CD14-positive monocyte (primary cell): ENCODE measurements around the gene TEC. TPM values are rescaled to one million over a fixed set of nuclear protein-coding genes. Genes with fewer than 3 reads are reported as not detected.
A peak's percentile ranks its signal among the peaks of the same experiment; 100 is the strongest.

Experiments
- DNase-seq, 3 donors: peaks; one replicate each; pipeline ENCODE4 v3.0.0-alpha.2; 2011 to 2022
- H2AFZ ChIP-seq: 2 replicates; pipeline ENCODE4 v1.6.0; 2012; ENCODE audit warnings: mild to moderate bottlenecking, low read depth, low read length, inconsistent platforms; ENCODE audit not compliant: insufficient read depth, poor library complexity, severe bottlenecking
- H3K27ac ChIP-seq, 2 donors: 1 replicate in 1 of 2; 2 replicates in 1 of 2; pipeline ENCODE4 v1.5.1; 2012 to 2013; ENCODE audit warnings: low read length in 2 of 2, control low read depth in 1 of 2, inconsistent platforms in 1 of 2, low read depth in 1 of 2, mild to moderate bottlenecking in 1 of 2
- H3K27me3 ChIP-seq, 2 donors: one replicate each; pipeline versions ENCODE4 v1.6.0 to v1.6.1; 2011 to 2013; ENCODE audit warnings: low read length in 2 of 2; ENCODE audit not compliant: control insufficient read depth in 2 of 2, insufficient read depth in 2 of 2
- H3K36me3 ChIP-seq, 2 donors: replicated peaks in 1 of 2; 1 replicate in 1 of 2; 2 replicates in 1 of 2; pipeline versions ENCODE4 v1.5.1 to v1.6.1; 2012 to 2013; ENCODE audit warnings: low read length in 2 of 2, control low read depth in 1 of 2, inconsistent platforms in 1 of 2, mild to moderate bottlenecking in 1 of 2; ENCODE audit not compliant: insufficient read depth in 2 of 2, control insufficient read depth in 1 of 2
- H3K4me1 ChIP-seq, 2 donors: 1 replicate in 1 of 2; 2 replicates in 1 of 2; pipeline versions ENCODE4 v1.5.1 to v1.6.1; 2012 to 2013; ENCODE audit warnings: low read length in 2 of 2, control low read depth in 1 of 2, inconsistent platforms in 1 of 2, mild to moderate bottlenecking in 1 of 2, moderate library complexity in 1 of 2; ENCODE audit not compliant: insufficient read depth in 2 of 2, control insufficient read depth in 1 of 2
- H3K4me2 ChIP-seq: replicated peaks from 2 replicates; pipeline ENCODE3; 2012; ENCODE audit warnings: low read length, moderate library complexity, mild to moderate bottlenecking; ENCODE audit not compliant: poor library complexity, severe bottlenecking; ENCODE audit errors: extremely low read depth
- H3K4me3 ChIP-seq, 3 experiments: fragments of 200-600 bp in 1 of 3; sonication (generic) in 1 of 3; replicated peaks in 1 of 3; 1 replicate in 2 of 3; 2 replicates in 1 of 3; pipeline ENCODE4 v1.5.1; 2011 to 2013; ENCODE audit warnings: low read length in 3 of 3, mild to moderate bottlenecking in 3 of 3, control low read depth in 2 of 3, low read depth in 2 of 3, inconsistent platforms in 1 of 3, moderate library complexity in 1 of 3
- H3K79me2 ChIP-seq: 2 replicates; pipeline ENCODE4 v1.6.0; 2012; ENCODE audit warnings: mild to moderate bottlenecking, control low read depth, inconsistent platforms, low read length, moderate library complexity; ENCODE audit not compliant: insufficient read depth
- H3K9ac ChIP-seq: 2 replicates; pipeline ENCODE4 v1.6.0; 2017; ENCODE audit warnings: low read length, mild to moderate bottlenecking; ENCODE audit not compliant: insufficient read depth, poor library complexity, severe bottlenecking
- H3K9me3 ChIP-seq, 2 donors: replicated peaks in 1 of 2; 1 replicate in 1 of 2; 2 replicates in 1 of 2; pipeline versions ENCODE4 v1.5.1 to v1.6.1; 2012 to 2013; ENCODE audit warnings: low read length in 2 of 2, control low read depth in 1 of 2; ENCODE audit not compliant: control insufficient read depth in 1 of 2, insufficient read depth in 1 of 2
- H4K20me1 ChIP-seq: 2 replicates; pipeline ENCODE4 v1.6.0; 2012; ENCODE audit warnings: mild to moderate bottlenecking, low read length, control low read depth, moderate library complexity; ENCODE audit not compliant: insufficient read depth
- H3K27ac Mint-ChIP-seq, 7 donors: one replicate each; pipeline ENCODE4 v1.8.0; 2020; ENCODE audit warnings: mild to moderate bottlenecking in 7 of 7, mixed read lengths in 7 of 7, moderate library complexity in 6 of 7, inconsistent platforms in 2 of 7
- H3K27me3 Mint-ChIP-seq, 3 donors: one replicate each; pipeline ENCODE4 v1.8.0; 2021 to 2022; ENCODE audit warnings: low read depth in 3 of 3, mild to moderate bottlenecking in 3 of 3, mixed read lengths in 3 of 3, moderate library complexity in 3 of 3, inconsistent platforms in 1 of 3
- H3K36me3 Mint-ChIP-seq, 2 donors: one replicate each; pipeline ENCODE4 v1.8.0; 2020; ENCODE audit warnings: mixed read lengths in 2 of 2, inconsistent platforms in 1 of 2, mild to moderate bottlenecking in 1 of 2
- H3K4me1 Mint-ChIP-seq: one replicate; pipeline ENCODE4 v1.8.0; 2020; ENCODE audit warnings: mild to moderate bottlenecking, mixed read lengths
- H3K4me3 Mint-ChIP-seq, 2 donors: one replicate each; pipeline ENCODE4 v1.8.0; 2020; ENCODE audit warnings: mild to moderate bottlenecking in 2 of 2, mixed read lengths in 2 of 2, moderate library complexity in 1 of 2
- H3K9me3 Mint-ChIP-seq, 7 donors: one replicate each; pipeline ENCODE4 v1.8.0; 2020 to 2022; ENCODE audit warnings: mixed read lengths in 7 of 7, mild to moderate bottlenecking in 6 of 7, moderate library complexity in 6 of 7, inconsistent platforms in 2 of 7
- CTCF ChIP-seq: fragments of 200-600 bp; IDR thresholded peaks from one replicate; pipeline ENCODE4 v1.8.0; 2022; ENCODE audit warnings: antibody characterized with exemption, mild to moderate bottlenecking
- WGBS: methylation state at CpG from one replicate; pipeline ENCODE4 v1.1.5; 2013; ENCODE audit warnings: missing lambda C conversion rate; ENCODE audit not compliant: insufficient coverage; 5-methylcytosine and 5-hydroxymethylcytosine counted together
- intact Hi-C, 2 donors: fragments of 100-400 bp; cut with micrococcal nuclease; formaldehyde crosslinking; loops; one replicate each; pipeline versions ENCODE4 v1.15.0 to v1.15.1; 2023
- polyA plus RNA-seq, 3 donors: library from polyadenylated mRNA; depleted of rRNA in 1 of 3; unstranded in 2 of 3; stranded (reverse) in 1 of 3; fragments of 300-500 nt in 2 of 3; fragments of >200 nt in 1 of 3; fragmentation: Illumina TruSeq in 2 of 3; gene quantifications; 1 replicate in 2 of 3; 2 replicates in 1 of 3; pipeline ENCODE4 v1.2.3, GENCODE V29; 2012 to 2021

The TEC gene
- polyA plus RNA-seq, 3 donors, result 0.30 to 2.5 (median 0.73) TPM

GRCh38 chr4:48184882-48185281, 84.8 kb downstream of the TEC start:
- WGBS, result no CpG with 5 or more reads among the region's 3 CpGs
- Mint-ChIP-seq H3K27ac (no peak overlapping the region), H3K9me3 (peaks cover 0 to 3% (median 0%) of the 10 kb centered on the region in 7 donors), H3K27me3 (peaks cover 0 to 3% (median 3%) of the 10 kb centered on the region in 3 donors), H3K4me1 (peaks cover 26% of the 10 kb centered on the region), H3K4me3 (no peak overlapping the region), H3K36me3 (peaks cover 0 to 5% of the 10 kb centered on the region in 2 donors)
- H3K27ac ChIP-seq, result no peak overlapping the region
- H3K9me3 ChIP-seq, result no peaks in the 10 kb centered on the region
- H2AFZ ChIP-seq, result no peak overlapping the region
- no peaks in the 10 kb centered on the region for H3K27me3 ChIP-seq
- no peaks in the 10 kb centered on the region for H4K20me1 ChIP-seq
- H3K79me2 ChIP-seq, result peaks cover 16% of the 10 kb centered on the region
- no peaks in the 10 kb centered on the region for H3K36me3 ChIP-seq
- H3K4me1 ChIP-seq, result peaks cover 27 to 34% of the 10 kb centered on the region in 2 donors
- no peak overlapping the region for H3K4me2 ChIP-seq
- no peak overlapping the region for H3K4me3 ChIP-seq
- no peak for TF ChIP-seq CTCF
- DNase-seq, result no peak
- no peak overlapping the region for H3K9ac ChIP-seq
- intact Hi-C loops, result no loop called here

- H4K20me1 ChIP-seq, result no peaks in the 10 kb centered on the region
- peak overlapping the region; percentile 14 to 56 for H3K27ac ChIP-seq
- Mint-ChIP-seq H3K4me3 (peak overlapping the region in 1 of 2 donors; percentile 2), H3K27ac (peak overlapping the region in 5 of 7 donors; percentile 60 to 84 (median 69)), H3K4me1 (peaks cover 26% of the 10 kb centered on the region), H3K9me3 (peaks cover 0 to 11% (median 6%) of the 10 kb centered on the region in 7 donors), H3K36me3 (peaks cover 6 to 15% of the 10 kb centered on the region in 2 donors), H3K27me3 (peaks cover 0 to 3% (median 0%) of the 10 kb centered on the region in 3 donors)
- no peak overlapping the region for H3K4me3 ChIP-seq
- H3K9me3 ChIP-seq, result no peaks in the 10 kb centered on the region
- intact Hi-C loops, result no loop called here
- H3K27me3 ChIP-seq, result no peaks in the 10 kb centered on the region
- peak; percentile 26 to 63 (median 30) for DNase-seq
- peaks cover 0 to 3% of the 10 kb centered on the region in 2 donors for H3K36me3 ChIP-seq
- no peak overlapping the region for H3K9ac ChIP-seq
- no peak overlapping the region for H3K4me2 ChIP-seq
- H3K4me1 ChIP-seq, result peaks cover 23 to 30% of the 10 kb centered on the region in 2 donors
- H3K79me2 ChIP-seq, result peaks cover 21% of the 10 kb centered on the region
- H2AFZ ChIP-seq, result no peak overlapping the region
- TF ChIP-seq CTCF, result no peak
Observed at GRCh38 chr4:48180234-48180633, 89.4 kb downstream of the TEC start.
